Sigmoid colon (tissue), 4 donors: ENCODE results near the gene CS.

Source experiments
- EP300 ChIP-seq, 4 donors: sonication (generic); formaldehyde crosslinking; IDR thresholded peaks; one replicate each; pipeline ENCODE4 v1.6.1; 2017; ENCODE audit warnings: antibody characterized with exemption in 4 of 4
- POLR2A ChIP-seq, 2 donors: fragments of 450-650 bp; IDR thresholded peaks; one replicate each; pipeline ENCODE4 v1.6.1; 2016; ENCODE audit warnings: antibody characterized with exemption in 2 of 2, mild to moderate bottlenecking in 2 of 2, moderate library complexity in 2 of 2
- POLR2AphosphoS5 ChIP-seq, 4 donors: sonication (generic); formaldehyde crosslinking; IDR thresholded peaks; one replicate each; pipeline ENCODE4 v1.6.1; 2017; ENCODE audit warnings: antibody characterized with exemption in 4 of 4
- TF ChIP-seq, protein P1 (sequence below), 4 experiments: fragments of 450-650 bp in 3 of 4; fragments of 200-600 bp in 1 of 4; IDR thresholded peaks; one replicate each; pipeline ENCODE4 v1.5.1; 2016 to 2019; ENCODE audit warnings: antibody characterized with exemption in 4 of 4, mild to moderate bottlenecking in 3 of 4, moderate library complexity in 2 of 4

DNA sequence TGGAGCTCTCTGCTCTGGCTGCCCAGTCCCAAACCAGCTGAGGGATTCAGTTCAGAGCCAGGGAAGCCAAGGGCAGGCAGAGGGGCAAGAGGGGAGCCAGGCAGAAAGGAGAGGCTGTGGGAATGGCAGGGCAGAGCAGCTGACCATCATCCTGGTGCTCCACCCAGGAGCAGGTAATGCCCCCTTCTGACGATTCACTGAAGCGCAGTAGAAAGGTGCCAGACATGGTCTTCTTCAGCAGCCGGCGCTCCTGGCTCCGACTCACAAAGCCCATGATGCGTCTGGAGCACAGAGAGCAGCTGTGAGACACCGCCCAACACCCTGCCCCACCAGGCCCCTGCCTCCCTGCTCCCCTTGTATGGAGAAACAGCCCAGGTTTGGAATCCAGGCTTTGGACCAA lies 46.5 kb upstream of the CS start:
- TF ChIP-seq POLR2AphosphoS5 (IDR thresholded peaks at IDR 0.05) (no peak), POLR2A (IDR thresholded peaks at IDR 0.05) (no peak), EP300 (IDR thresholded peaks at IDR 0.05) (no peak)
- TF ChIP-seq, protein P1, sequence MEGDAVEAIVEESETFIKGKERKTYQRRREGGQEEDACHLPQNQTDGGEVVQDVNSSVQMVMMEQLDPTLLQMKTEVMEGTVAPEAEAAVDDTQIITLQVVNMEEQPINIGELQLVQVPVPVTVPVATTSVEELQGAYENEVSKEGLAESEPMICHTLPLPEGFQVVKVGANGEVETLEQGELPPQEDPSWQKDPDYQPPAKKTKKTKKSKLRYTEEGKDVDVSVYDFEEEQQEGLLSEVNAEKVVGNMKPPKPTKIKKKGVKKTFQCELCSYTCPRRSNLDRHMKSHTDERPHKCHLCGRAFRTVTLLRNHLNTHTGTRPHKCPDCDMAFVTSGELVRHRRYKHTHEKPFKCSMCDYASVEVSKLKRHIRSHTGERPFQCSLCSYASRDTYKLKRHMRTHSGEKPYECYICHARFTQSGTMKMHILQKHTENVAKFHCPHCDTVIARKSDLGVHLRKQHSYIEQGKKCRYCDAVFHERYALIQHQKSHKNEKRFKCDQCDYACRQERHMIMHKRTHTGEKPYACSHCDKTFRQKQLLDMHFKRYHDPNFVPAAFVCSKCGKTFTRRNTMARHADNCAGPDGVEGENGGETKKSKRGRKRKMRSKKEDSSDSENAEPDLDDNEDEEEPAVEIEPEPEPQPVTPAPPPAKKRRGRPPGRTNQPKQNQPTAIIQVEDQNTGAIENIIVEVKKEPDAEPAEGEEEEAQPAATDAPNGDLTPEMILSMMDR (IDR thresholded peaks at IDR 0.05) = no peak
